ENCODE data around the gene TRMT1L. TPM values are rescaled to one million over a fixed set of nuclear protein-coding genes. Genes with fewer than 3 reads are reported as not detected.

Gene TRMT1L
- total and polyA plus RNA-seq, 2 experiments from 2014 or later, result 18.3 to 28.3 TPM

GRCh38 chr1:185166106-185166505 lies 9.4 kb upstream of the TRMT1L start:
- H3K4me3 ChIP-seq, result no peak overlapping the region
- H3K9me3 ChIP-seq (ENCODE audit: low read depth), result no peaks in the 10 kb centered on the region
- no peaks in the 10 kb centered on the region for H3K4me1 ChIP-seq (ENCODE audit: low read depth)
- TF ChIP-seq CTCF (IDR thresholded peaks at IDR 0.05; ENCODE audit: low read depth, low read length), result no peak
- no peaks in the 10 kb centered on the region for H3K36me3 ChIP-seq
- no peaks in the 10 kb centered on the region for H3K27me3 ChIP-seq
- H3K27ac ChIP-seq, result no peak overlapping the region
- no peak for DNase-seq (ENCODE audit: low read depth in 1 of 2, low spot score in 1 of 2)

DNA sequence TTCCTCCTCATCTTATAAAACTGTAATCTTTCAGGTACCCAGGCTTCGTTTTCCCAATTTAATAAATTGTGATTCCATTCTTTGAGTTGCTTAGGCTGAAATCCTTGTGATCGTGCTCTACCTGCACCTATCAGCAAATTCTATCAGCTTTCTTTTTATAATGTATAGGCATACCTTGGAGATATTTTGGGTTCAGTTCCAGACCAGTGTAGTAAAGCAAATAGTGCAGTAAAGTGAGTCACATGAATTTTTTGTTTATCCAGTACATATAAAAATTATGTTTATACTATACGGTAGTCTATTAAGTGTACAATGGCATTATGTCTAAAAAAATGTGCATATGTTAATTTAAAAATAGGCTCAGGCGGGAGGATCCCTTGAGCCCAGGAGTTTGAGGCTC lies 5.7 kb upstream of the TRMT1L start:
- Histone ChIP-seq H3K27me3 (no peaks in the 10 kb centered on the region), H3K36me3 (no peaks in the 10 kb centered on the region), H3K4me1 (ENCODE audit: low read depth) (peaks cover 8% of the 10 kb centered on the region), H3K4me3 (no peak overlapping the region), H3K27ac (no peak overlapping the region), H3K9me3 (ENCODE audit: low read depth) (no peaks in the 10 kb centered on the region)
- DNase-seq (ENCODE audit: low read depth in 1 of 2, low spot score in 1 of 2), result no peak
- TF ChIP-seq CTCF (IDR thresholded peaks at IDR 0.05; ENCODE audit: low read depth, low read length), result no peak

GRCh38 chr1:185159966-185160365 lies 3.2 kb upstream of the TRMT1L start:
- DNase-seq (ENCODE audit: low read depth in 1 of 2, low spot score in 1 of 2), result no peak
- H3K36me3 ChIP-seq, result no peaks in the 10 kb centered on the region
- H3K4me3 ChIP-seq, result no peak overlapping the region
- H3K27me3 ChIP-seq, result no peaks in the 10 kb centered on the region
- no peak for TF ChIP-seq CTCF (IDR thresholded peaks at IDR 0.05; ENCODE audit: low read depth, low read length)
- peaks cover 16% of the 10 kb centered on the region for H3K4me1 ChIP-seq (ENCODE audit: low read depth)
- H3K27ac ChIP-seq, result no peak overlapping the region
- no peaks in the 10 kb centered on the region for H3K9me3 ChIP-seq (ENCODE audit: low read depth)

DNA sequence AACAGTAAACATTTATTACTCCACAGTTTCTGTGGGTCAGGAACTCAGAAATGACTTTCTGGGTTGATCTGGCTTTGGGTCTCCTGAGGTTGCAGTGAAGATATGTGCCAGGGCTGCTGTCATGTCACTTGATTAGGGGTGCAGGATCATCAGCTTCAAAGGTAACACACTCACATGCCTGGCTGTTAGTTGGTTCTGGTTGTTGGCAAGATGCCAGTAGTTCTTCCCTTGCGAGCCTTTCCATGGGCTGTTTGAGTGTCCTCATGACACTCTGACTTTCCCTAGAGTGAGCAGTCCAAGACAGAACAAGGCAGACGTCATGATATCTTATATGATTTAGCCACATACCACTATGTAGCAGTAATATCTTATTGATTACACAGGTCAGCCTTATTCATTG lies 2.0 kb upstream of the TRMT1L start:
- H3K27ac ChIP-seq, result no peak overlapping the region
- DNase-seq (ENCODE audit: low read depth in 1 of 2, low spot score in 1 of 2), result peak in 1 of 2 donors; percentile 54
- H3K4me3 ChIP-seq, result no peak overlapping the region
- no peaks in the 10 kb centered on the region for H3K27me3 ChIP-seq
- no peaks in the 10 kb centered on the region for H3K36me3 ChIP-seq
- TF ChIP-seq CTCF (IDR thresholded peaks at IDR 0.05; ENCODE audit: low read depth, low read length), result no peak
- no peaks in the 10 kb centered on the region for H3K9me3 ChIP-seq (ENCODE audit: low read depth)
- peaks cover 16% of the 10 kb centered on the region for H3K4me1 ChIP-seq (ENCODE audit: low read depth)

DNA sequence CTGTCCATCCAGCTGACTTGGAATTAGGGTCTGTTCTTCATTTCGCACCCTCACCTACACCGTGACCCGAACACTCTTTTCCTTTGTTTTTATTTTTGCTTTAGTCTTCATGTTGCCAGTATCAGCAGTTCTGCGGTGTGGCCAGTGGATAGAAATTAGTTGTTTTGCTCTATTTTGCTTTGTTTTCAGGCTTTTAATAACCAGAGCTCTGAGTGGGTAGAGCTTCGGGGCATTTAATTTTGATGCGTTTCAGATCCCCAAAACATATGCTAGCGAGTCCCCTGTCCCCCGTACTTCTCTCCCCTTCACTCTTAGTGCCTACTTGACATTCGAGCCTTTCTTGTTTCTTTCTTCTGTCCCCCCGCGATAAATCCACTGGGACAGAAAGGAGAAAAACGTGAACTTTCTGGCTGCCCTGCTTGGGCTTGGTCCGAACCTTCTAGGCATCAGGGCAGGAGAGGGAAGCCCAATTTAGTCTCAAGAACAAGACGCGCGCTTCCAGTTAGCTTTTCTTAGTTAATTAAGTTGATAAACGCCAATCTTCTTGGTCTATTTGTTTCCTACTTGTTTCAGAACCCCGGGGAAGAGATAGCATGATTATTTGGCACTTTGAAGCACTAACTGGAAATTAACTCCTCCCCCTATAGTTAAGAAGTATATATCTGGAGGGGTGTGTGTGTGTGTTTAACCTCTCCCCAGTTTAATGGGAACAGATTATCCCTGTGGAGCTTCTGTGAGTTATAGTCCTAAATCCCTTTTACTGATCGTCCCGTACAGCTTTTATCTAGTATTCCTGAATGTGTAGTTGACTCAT lies 1.1 kb upstream of the TRMT1L start:
- H3K4me3 ChIP-seq, result peak overlapping the region; percentile 70
- no peak for TF ChIP-seq CTCF (IDR thresholded peaks at IDR 0.05; ENCODE audit: low read depth, low read length)
- H3K4me1 ChIP-seq (ENCODE audit: low read depth), result peaks cover 16% of the 10 kb centered on the region
- H3K27ac ChIP-seq, result peak overlapping the region; percentile 76
- DNase-seq (ENCODE audit: low read depth in 1 of 2, low spot score in 1 of 2), result peak in 1 of 2 donors; percentile 2
- H3K36me3 ChIP-seq, result no peaks in the 10 kb centered on the region
- H3K9me3 ChIP-seq (ENCODE audit: low read depth), result no peaks in the 10 kb centered on the region
- H3K27me3 ChIP-seq, result no peaks in the 10 kb centered on the region

Measured in cardiac muscle cell (in vitro differentiated cells and primary cell).